EH (cell line): ENCODE data around the gene CRYBB2.
"Not testable (repeated sequence)": the region's sequence is repeated elsewhere in the genome, so short reads cannot be mapped to it uniquely, and the experiment has no call there.

ENCODE experiments used
- DNase-seq: peaks from one replicate; pipeline ENCODE4 v3.0.0-alpha.2; 2015; ENCODE audit warnings: low read depth

Gene CRYBB2, protein sequence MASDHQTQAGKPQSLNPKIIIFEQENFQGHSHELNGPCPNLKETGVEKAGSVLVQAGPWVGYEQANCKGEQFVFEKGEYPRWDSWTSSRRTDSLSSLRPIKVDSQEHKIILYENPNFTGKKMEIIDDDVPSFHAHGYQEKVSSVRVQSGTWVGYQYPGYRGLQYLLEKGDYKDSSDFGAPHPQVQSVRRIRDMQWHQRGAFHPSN

DNA sequence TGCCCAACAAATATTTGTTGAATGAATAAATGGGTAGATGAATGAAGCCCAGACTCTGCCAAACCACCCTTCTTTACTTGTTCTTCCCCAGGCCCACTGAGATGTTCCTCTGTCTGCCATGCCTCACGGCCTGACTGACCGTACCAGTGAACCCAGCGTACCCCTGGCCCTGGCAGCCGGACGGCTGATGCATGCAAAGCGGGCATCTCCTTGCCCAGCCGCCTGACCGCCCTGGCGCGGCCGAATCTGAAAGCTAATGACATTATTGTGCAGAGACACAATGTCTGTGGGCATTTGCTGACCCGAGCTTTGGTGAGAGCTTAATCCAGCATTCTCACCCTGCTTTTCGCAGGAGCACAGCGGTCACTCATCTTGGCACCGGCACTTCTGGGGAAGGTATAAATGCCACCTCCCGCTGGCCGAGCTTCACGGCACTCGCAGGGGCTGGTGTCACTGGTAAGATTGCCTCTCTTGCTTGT, at the start of gene CRYBB2:
TSS of gene CRYBB2 (plus strand) at position 429 of the 479 bp plus-strand sequence. CDS start 1,791 bp downstream, outside the sequence.
- no peak for DNase-seq

GRCh38 chr22:25170426-25170980, 48.9 kb upstream of the CRYBB2 start:
- no peak for DNase-seq

- no peak for DNase-seq
Measured at GRCh38 chr22:25172153-25172552, 47.3 kb upstream of the CRYBB2 start.

GRCh38 chr22:25174156-25174887, 45.1 kb upstream of the CRYBB2 start:
- DNase-seq, result no peak

GRCh38 chr22:25174888-25175411, 44.5 kb upstream of the CRYBB2 start:
- no peak for DNase-seq

GRCh38 chr22:25176175-25176574, 43.3 kb upstream of the CRYBB2 start:
- DNase-seq, result no peak

DNA sequence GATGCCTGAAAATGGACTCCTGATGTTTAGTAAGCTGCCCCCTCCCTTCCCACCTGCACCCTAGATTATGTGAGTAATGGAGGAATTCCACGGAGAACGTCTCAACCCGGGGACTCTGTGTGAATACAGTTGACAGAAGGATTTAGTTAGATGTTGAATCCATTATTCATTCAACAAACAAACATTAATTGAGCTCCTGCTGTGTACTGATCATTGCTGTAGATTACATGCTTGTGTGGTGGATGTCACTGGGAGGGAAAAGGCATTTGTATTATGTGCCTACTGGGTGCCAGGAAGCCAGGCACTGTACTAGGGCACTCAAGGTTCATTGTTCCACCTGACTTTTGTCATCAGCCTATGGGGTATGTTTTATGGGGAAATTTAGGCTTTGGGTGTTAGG, 42.6 kb upstream of the CRYBB2 start:
- DNase-seq, result no peak

DNA sequence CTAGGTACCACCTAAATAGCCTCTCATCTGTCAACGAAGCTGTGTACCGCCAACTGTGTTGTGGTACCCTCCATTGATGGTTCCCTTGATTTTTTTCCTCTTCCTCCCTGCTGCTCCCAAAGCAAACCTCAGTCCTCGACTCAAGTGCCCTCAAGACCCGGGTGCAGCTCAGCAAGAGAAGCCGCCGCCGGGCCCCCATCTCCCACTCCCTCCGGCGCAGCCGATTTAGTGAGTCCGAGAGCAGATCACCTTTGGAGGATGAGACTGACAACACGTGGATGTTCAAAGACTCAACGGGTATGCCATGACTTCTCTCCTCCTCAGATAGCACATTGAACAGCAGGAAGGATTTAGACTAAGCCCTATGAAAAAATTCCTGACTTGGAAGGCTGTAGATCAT, 42.2 kb upstream of the CRYBB2 start:
- DNase-seq, result no peak

- DNase-seq, result no peak
Measured at GRCh38 chr22:25177895-25178294, 41.5 kb upstream of the CRYBB2 start.

DNA sequence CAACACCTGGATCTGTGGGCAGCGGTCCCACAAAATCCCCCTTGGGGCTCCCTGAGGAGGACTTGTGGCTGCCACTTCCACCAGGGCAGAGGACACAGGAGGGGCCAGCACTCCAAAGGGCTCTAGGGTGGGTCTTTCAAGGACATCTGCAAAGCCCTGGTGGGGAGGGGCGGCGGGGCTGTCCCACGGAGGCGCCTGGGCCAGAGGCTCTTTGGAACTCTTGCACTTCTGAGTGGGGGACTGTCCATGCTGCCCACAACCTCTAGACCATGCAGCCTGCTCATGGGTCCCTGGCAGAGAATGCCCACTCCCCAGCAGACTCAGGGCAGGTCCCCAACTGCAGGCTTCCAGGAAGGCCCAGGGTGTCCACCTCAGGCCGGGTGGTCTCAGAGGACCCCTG, 41.1 kb upstream of the CRYBB2 start:
- DNase-seq, result not testable (repeated sequence)

- not testable (repeated sequence) for DNase-seq
Measured at GRCh38 chr22:25178869-25179631, 40.4 kb upstream of the CRYBB2 start.

- no peak for DNase-seq
Measured at GRCh38 chr22:25182131-25183110, 37.0 kb upstream of the CRYBB2 start.

GRCh38 chr22:25183949-25184619, 35.4 kb upstream of the CRYBB2 start:
- no peak for DNase-seq

GRCh38 chr22:25186140-25186539, 33.3 kb upstream of the CRYBB2 start:
- no peak for DNase-seq

GRCh38 chr22:25187469-25187868, 32.0 kb upstream of the CRYBB2 start:
- DNase-seq, result no peak

GRCh38 chr22:25192406-25192805, 27.0 kb upstream of the CRYBB2 start:
- DNase-seq, result no peak

GRCh38 chr22:25193130-25193529, 26.3 kb upstream of the CRYBB2 start:
- no peak for DNase-seq

GRCh38 chr22:25193548-25193947, 25.9 kb upstream of the CRYBB2 start:
- no peak for DNase-seq

- DNase-seq, result no peak
Measured at GRCh38 chr22:25196326-25196725, 23.1 kb upstream of the CRYBB2 start.

DNA sequence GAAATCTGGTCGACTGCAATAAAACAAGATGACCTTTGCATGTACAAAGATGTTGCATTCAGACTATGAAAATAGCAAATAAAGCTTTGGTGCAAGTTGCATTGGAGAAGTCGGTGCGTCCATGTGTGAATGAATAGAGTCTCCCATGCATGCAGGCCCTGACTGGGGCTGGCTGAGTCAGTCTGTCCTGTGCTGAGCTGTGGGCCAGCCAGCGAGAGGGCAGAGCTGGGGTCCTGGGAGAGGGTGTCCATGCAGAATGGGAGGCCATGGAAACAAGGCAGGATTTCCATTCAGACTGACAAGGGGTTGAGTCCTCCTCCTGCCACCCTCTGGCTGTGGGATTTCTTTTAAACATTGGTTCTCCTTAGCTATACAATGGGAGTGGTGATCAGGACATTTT, 22.1 kb upstream of the CRYBB2 start:
- DNase-seq, result no peak
